Ishikawa (cell line): ENCODE measurements around the gene SDK1.

ENCODE experiments used
- CEBPB ChIP-seq: IDR thresholded peaks from 2 replicates; pipeline ENCODE4 v1.6.1; 2012
- CREB1 ChIP-seq: IDR thresholded peaks from 2 replicates; pipeline ENCODE4 v1.6.1; 2012; ENCODE audit warnings: low read depth
- EGR1 ChIP-seq: IDR thresholded peaks from 2 replicates; pipeline ENCODE4 v1.6.1; 2012
- EP300 ChIP-seq: IDR thresholded peaks from 2 replicates; pipeline ENCODE4 v1.6.1; 2012; ENCODE audit warnings: borderline replicate concordance
- FOXM1 ChIP-seq: IDR thresholded peaks from 2 replicates; pipeline ENCODE4 v1.6.1; 2012; ENCODE audit warnings: low read depth, borderline replicate concordance
- NFIC ChIP-seq: IDR thresholded peaks from 2 replicates; pipeline ENCODE4 v1.6.1; 2012
- RAD21 ChIP-seq: IDR thresholded peaks from 2 replicates; pipeline ENCODE4 v1.6.1; 2012; ENCODE audit warnings: low read depth
- REST ChIP-seq: IDR thresholded peaks from 2 replicates; pipeline ENCODE4 v1.6.1; 2012; ENCODE audit warnings: low read depth, mild to moderate bottlenecking
- TAF1 ChIP-seq: IDR thresholded peaks from 2 replicates; pipeline ENCODE4 v1.6.1; 2012; ENCODE audit warnings: low read depth, mild to moderate bottlenecking
- TCF12 ChIP-seq: IDR thresholded peaks from 2 replicates; pipeline ENCODE4 v1.6.1; 2012; ENCODE audit warnings: low read depth
- TEAD4 ChIP-seq: IDR thresholded peaks from 2 replicates; pipeline ENCODE4 v1.6.1; 2012
- YY1 ChIP-seq: IDR thresholded peaks from 2 replicates; pipeline ENCODE4 v1.6.1; 2012; ENCODE audit warnings: low read depth
- ZBTB7A ChIP-seq: IDR thresholded peaks from 2 replicates; pipeline ENCODE4 v1.6.1; 2012; ENCODE audit warnings: low read depth
- TF ChIP-seq, protein P1 (sequence below): IDR thresholded peaks from 2 replicates; pipeline ENCODE4 v1.6.1; 2012
- TF ChIP-seq, protein P2 (sequence below): IDR thresholded peaks from 2 replicates; pipeline ENCODE4 v1.6.1; 2012

Gene SDK1

DNA sequence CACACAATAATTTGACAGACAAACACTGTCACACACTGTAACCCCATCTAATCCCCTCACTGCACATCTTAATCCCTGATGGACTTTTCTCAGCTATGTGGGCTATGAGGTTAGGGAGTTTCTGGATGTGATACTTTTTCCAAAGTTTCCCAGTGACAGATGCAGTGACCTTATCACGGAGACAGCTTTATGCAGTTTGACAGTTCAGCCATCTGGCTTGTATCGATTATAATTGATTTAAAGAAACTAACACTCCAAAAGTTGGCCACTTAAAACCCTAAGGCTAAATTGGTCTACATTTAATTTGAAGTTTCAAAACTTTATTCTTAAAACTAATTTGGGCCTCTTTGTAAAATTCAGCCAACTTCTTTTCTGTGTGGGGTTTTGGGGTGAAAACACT, 196.7 kb downstream of the SDK1 start:
- no peak for TF ChIP-seq CEBPB
- TF ChIP-seq TAF1: no peak
- no peak for TF ChIP-seq EGR1
- TF ChIP-seq EP300: no peak
- TF ChIP-seq YY1: no peak
- no peak for TF ChIP-seq REST
- TF ChIP-seq NFIC: no peak
- TF ChIP-seq, protein P1, sequence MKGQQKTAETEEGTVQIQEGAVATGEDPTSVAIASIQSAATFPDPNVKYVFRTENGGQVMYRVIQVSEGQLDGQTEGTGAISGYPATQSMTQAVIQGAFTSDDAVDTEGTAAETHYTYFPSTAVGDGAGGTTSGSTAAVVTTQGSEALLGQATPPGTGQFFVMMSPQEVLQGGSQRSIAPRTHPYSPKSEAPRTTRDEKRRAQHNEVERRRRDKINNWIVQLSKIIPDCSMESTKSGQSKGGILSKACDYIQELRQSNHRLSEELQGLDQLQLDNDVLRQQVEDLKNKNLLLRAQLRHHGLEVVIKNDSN: no peak
- no peak for TF ChIP-seq TCF12
- TF ChIP-seq, protein P2, sequence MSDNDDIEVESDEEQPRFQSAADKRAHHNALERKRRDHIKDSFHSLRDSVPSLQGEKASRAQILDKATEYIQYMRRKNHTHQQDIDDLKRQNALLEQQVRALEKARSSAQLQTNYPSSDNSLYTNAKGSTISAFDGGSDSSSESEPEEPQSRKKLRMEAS: no peak
- no peak for TF ChIP-seq CREB1
- TF ChIP-seq RAD21: no peak
- TF ChIP-seq TEAD4: no peak
- no peak for TF ChIP-seq ZBTB7A
- TF ChIP-seq FOXM1: no peak

DNA sequence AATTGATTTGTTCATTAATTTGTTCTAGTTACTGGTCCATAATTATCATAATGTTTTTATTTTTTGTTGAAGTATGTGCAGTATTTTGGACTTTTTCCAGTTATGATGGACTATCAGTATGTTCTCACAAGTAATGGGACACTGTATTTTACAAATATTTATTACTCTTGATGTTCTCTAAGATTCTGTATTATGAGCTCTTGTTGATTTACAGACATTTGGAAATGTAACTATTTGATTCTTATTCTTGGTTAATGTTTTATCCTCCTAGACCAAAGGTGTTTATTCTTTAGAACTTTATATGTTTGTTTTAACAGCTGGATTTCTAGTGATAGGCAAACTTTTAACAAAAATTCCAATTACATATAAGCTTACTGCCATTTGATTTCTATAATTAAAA, 200.6 kb downstream of the SDK1 start:
- TF ChIP-seq RAD21: no peak
- no peak for TF ChIP-seq CEBPB
- TF ChIP-seq CREB1: no peak
- TF ChIP-seq TEAD4: no peak
- no peak for TF ChIP-seq FOXM1
- TF ChIP-seq, protein P2: no peak
- no peak for TF ChIP-seq TCF12

DNA sequence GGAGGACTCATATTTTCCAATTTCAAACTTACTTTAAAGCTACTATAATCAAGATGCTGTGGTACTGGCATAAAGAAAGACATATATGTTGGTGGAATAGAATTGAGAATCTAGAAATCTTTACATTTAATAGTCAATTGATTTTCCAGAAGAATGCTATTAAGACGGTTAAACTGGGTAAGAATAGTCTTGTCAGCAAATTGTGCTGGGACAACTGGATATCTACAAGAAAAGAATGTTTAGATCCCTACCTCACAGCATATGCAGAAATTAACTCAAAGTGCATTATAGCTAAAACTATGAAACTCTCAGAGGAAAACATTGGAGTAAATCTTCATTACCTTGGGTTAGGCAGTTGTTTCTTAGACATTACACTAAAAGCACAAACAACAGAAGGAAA, 203.3 kb downstream of the SDK1 start:
- TF ChIP-seq CREB1 (no peak), REST (no peak), CEBPB (no peak), NFIC (no peak), FOXM1 (no peak), EP300 (no peak), TEAD4 (no peak), TAF1 (no peak), ZBTB7A (no peak), TCF12 (no peak), RAD21 (no peak), EGR1 (no peak), YY1 (no peak)
- TF ChIP-seq, protein P1: no peak
- TF ChIP-seq, protein P2: no peak

DNA sequence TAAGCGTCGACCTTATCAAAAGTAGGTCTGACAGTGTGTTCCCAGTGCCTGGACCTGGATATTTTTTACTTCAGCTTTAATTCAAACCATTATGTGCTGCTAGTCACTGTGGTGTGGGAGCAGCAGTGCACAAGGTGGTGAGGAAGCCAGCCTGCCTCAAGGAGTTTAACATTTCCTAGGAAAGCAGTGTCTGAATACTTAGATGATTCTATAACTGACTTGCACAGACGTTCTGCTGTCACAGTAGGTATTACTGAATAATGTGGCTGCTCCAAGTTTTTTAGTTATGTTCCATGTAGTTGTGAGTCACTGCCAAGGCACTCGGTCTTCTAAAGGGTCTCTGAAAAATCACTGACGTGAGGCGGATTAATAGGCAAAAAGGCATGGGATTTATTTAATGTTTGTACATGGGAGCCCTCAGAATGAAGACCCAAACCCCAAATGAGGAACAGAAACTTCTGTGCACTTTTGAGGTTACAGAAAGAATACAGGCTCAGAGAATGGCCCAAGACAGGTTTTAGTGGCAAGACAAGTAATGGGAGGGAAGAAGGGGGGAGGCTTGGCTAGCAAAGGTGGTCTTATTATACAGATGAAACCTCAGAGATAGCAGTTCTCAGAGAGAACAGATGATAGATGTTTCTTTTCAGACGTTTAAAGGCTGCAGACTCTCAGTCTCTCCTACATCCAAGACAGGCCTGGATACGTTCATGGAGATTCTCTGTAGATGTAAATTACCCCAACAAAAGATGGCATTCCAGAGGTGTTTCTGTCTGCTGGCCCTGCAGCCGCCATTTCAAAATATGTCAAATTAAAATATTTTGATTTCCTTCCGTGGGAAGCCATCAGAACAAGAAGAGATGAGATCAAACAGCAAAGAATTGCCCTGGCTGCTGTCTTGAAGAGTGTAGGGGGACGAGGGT, 209.3 kb downstream of the SDK1 start:
- TF ChIP-seq EGR1 (no peak), CEBPB (no peak), TAF1 (no peak), EP300 (no peak), RAD21 (no peak)
- TF ChIP-seq, protein P2: no peak

GRCh38 chr7:3517344-3517743, 216.3 kb downstream of the SDK1 start:
- TF ChIP-seq REST (no peak), CREB1 (no peak), TAF1 (no peak), ZBTB7A (no peak), CEBPB (no peak)
